HepG2 (cell line): ENCODE measurements around the gene TSHZ2. TPM values are rescaled to one million over a fixed set of nuclear protein-coding genes. Genes with fewer than 3 reads are reported as not detected.

Experiments used
- ATAC-seq: fragments of 200-7000 bp; cut with Tn5 transposase; 3 replicates; pipeline ENCODE4 v1.9.1; 2020; ENCODE audit warnings: mild to moderate bottlenecking, moderate library complexity
- BruUV-seq: library from RNA; stranded (reverse); fragments of 400-500 nt; replicated peaks from 2 replicates; lab custom pipeline; 2021; lab: Mats Ljungman, UMichigan
- CTCF ChIA-PET: fragments of 300-600 bp; formaldehyde crosslinking; extraction: SDS; loops from one replicate; lab custom pipeline; 2021; ENCODE audit warnings: low total read pairs, inconsistent platforms, low intra/inter-chr PET ratio; lab: Yijun Ruan, JAX
- POLR2A ChIA-PET: fragments of 350-600 bp; sonication (Branson Sonifier 250); formaldehyde crosslinking; loops from one replicate; lab custom pipeline; 2020; ENCODE audit warnings: antibody characterized with exemption, inconsistent platforms; lab: Yijun Ruan, JAX
- DNase-seq: peaks from one replicate; pipeline ENCODE4 v3.0.0-alpha.2; 2015; ENCODE audit warnings: low spot score
- FAIRE-seq: peaks from 3 replicates; lab custom pipeline; 2011; peaks lifted over from hg19 to GRCh38; lab: Jason Lieb, UNC
- H2AFZ ChIP-seq: one replicate; pipeline ENCODE4 v1.6.1; 2011; ENCODE audit warnings: low read length, inconsistent platforms
- H3K27ac ChIP-seq: fragments of 300-600 bp; 3 replicates; pipeline ENCODE4 v1.8.0; 2011; ENCODE audit warnings: mixed run types, mild to moderate bottlenecking, mixed read lengths, low read length, inconsistent platforms; ENCODE audit not compliant: insufficient read depth; ENCODE audit errors: extremely low read length
- H3K27me3 ChIP-seq, 2 experiments: fragments of 200-600 bp in 1 of 2; 2 replicates in 1 of 2; 3 replicates in 1 of 2; pipeline versions ENCODE4 v1.6.0 to v1.8.0; 2011; ENCODE audit warnings: low read length in 2 of 2, mild to moderate bottlenecking in 2 of 2, moderate library complexity in 2 of 2, inconsistent platforms in 1 of 2; ENCODE audit not compliant: insufficient read depth in 2 of 2, control insufficient read depth in 1 of 2
- H3K36me3 ChIP-seq, 2 experiments: fragments of 200-600 bp in 1 of 2; replicated peaks in 1 of 2; 2 replicates in 1 of 2; 3 replicates in 1 of 2; pipeline versions ENCODE4 v1.5.1 to v1.8.0; 2011; ENCODE audit warnings: low read length in 2 of 2, inconsistent platforms in 1 of 2; ENCODE audit not compliant: insufficient read depth in 2 of 2, control insufficient read depth in 1 of 2
- H3K4me1 ChIP-seq: 2 replicates; pipeline ENCODE4 v1.5.1; 2012; ENCODE audit warnings: low read length, inconsistent platforms; ENCODE audit not compliant: insufficient read depth
- H3K4me2 ChIP-seq: 2 replicates; pipeline ENCODE4 v1.6.0; 2011; ENCODE audit warnings: low read depth, low read length, inconsistent platforms
- H3K4me3 ChIP-seq, 3 experiments: fragments of 200-600 bp in 1 of 3; sonication (generic), shearing (Covaris generic) in 1 of 3; replicated peaks in 1 of 3; 2 replicates each; pipeline ENCODE4 v1.5.1; 2011 to 2016; ENCODE audit warnings: low read length in 3 of 3, inconsistent platforms in 2 of 3, low read depth in 2 of 3, mild to moderate bottlenecking in 2 of 3, control low read depth in 1 of 3, mixed read lengths in 1 of 3; ENCODE audit not compliant: insufficient read depth in 1 of 3
- H3K79me2 ChIP-seq: one replicate; pipeline ENCODE4 v1.6.1; 2011; ENCODE audit warnings: low read length, inconsistent platforms; ENCODE audit not compliant: insufficient read depth
- H3K9ac ChIP-seq: 2 replicates; pipeline ENCODE4 v1.6.0; 2011; ENCODE audit warnings: mild to moderate bottlenecking, low read depth, low read length, inconsistent platforms; ENCODE audit not compliant: insufficient read depth
- H3K9me3 ChIP-seq: 2 replicates; pipeline ENCODE4 v1.5.1; 2012; ENCODE audit warnings: mild to moderate bottlenecking, low read length
- H4K20me1 ChIP-seq: 2 replicates; pipeline ENCODE4 v1.6.0; 2011; ENCODE audit warnings: inconsistent platforms, mild to moderate bottlenecking, low read length, moderate library complexity; ENCODE audit not compliant: insufficient read depth
- CBX1 ChIP-seq: IDR thresholded peaks from one replicate; pipeline ENCODE4 v1.6.1; 2016; ENCODE audit warnings: antibody characterized with exemption, low read depth
- KDM4B ChIP-seq: sonication (generic); formaldehyde crosslinking; IDR thresholded peaks from 2 replicates; pipeline ENCODE4 v1.4.0; 2020; ENCODE audit warnings: missing genetic modification reagents
- MAFK ChIP-seq, 2 experiments: IDR thresholded peaks in 1 of 2; conservative IDR thresholded peaks in 1 of 2; 2 replicates each; pipeline ENCODE4 v1.6.1; 2011; ENCODE audit warnings: improper control_type of control experiment in 2 of 2, low read length in 2 of 2
- MED8 ChIP-seq: sonication (generic); formaldehyde crosslinking; IDR thresholded peaks from 2 replicates; pipeline ENCODE4 v1.8.1; 2023; ENCODE audit warnings: mild to moderate bottlenecking, missing genetic modification reagents; ENCODE audit not compliant: insufficient replicate concordance
- NBN ChIP-seq: fragments of 450-650 bp; conservative IDR thresholded peaks from 2 replicates; pipeline ENCODE4 v1.6.1; 2017
- NR2F1 ChIP-seq, 2 experiments: fragments of 450-650 bp in 1 of 2; formaldehyde crosslinking in 1 of 2; IDR thresholded peaks; 2 replicates each; pipeline versions ENCODE4 v1.5.0 to v1.6.1; 2016 to 2020; ENCODE audit warnings: mild to moderate bottlenecking in 1 of 2, missing compliant biosample characterization in 1 of 2, missing genetic modification reagents in 1 of 2, moderate library complexity in 1 of 2
- NR3C1 ChIP-seq: sonication (generic); formaldehyde crosslinking; IDR thresholded peaks from 2 replicates; pipeline ENCODE4 v1.4.0; 2020; ENCODE audit warnings: missing genetic modification reagents
- SMAD9 ChIP-seq: sonication (generic); formaldehyde crosslinking; IDR thresholded peaks from 2 replicates; pipeline ENCODE4 v1.5.1; 2020; ENCODE audit warnings: mild to moderate bottlenecking, missing genetic modification reagents
- SPEN ChIP-seq: sonication (generic); formaldehyde crosslinking; IDR thresholded peaks from 2 replicates; pipeline ENCODE4 v1.5.1; 2020; ENCODE audit warnings: low read depth, mild to moderate bottlenecking, missing genetic modification reagents
- TGIF2 ChIP-seq: IDR thresholded peaks from 2 replicates; pipeline ENCODE4 v1.6.1; 2016; ENCODE audit warnings: control low read depth, missing compliant biosample characterization
- U2AF2 ChIP-seq: fragments of 200-400 bp; formaldehyde crosslinking; IDR thresholded peaks from 2 replicates; pipeline ENCODE4 v1.6.1; 2017; ENCODE audit warnings: low read depth, mild to moderate bottlenecking, low read length
- ZBTB20 ChIP-seq: sonication (generic); formaldehyde crosslinking; IDR thresholded peaks from 2 replicates; pipeline ENCODE4 v1.8.1; 2023; ENCODE audit warnings: missing genetic modification reagents, low read depth, mild to moderate bottlenecking, borderline replicate concordance
- ZBTB38 ChIP-seq: sonication (generic); formaldehyde crosslinking; IDR thresholded peaks from 2 replicates; pipeline ENCODE4 v1.5.1; 2020; ENCODE audit warnings: mild to moderate bottlenecking, missing genetic modification reagents
- ZNF12 ChIP-seq: sonication (generic); formaldehyde crosslinking; IDR thresholded peaks from 2 replicates; pipeline ENCODE4 v1.5.0; 2020; ENCODE audit warnings: missing genetic modification reagents
- ZNF891 ChIP-seq: sonication (generic); formaldehyde crosslinking; IDR thresholded peaks from 2 replicates; pipeline ENCODE4 v1.5.0; 2020; ENCODE audit warnings: mild to moderate bottlenecking, missing genetic modification reagents
- ZSCAN29 ChIP-seq: sonication (generic); formaldehyde crosslinking; conservative IDR thresholded peaks from 2 replicates; pipeline ENCODE4 v1.4.0; 2020; ENCODE audit warnings: mild to moderate bottlenecking, missing genetic modification reagents
- ZSCAN30 ChIP-seq: sonication (generic); formaldehyde crosslinking; IDR thresholded peaks from 2 replicates; pipeline ENCODE4 v1.5.0; 2020; ENCODE audit warnings: mild to moderate bottlenecking, missing genetic modification reagents
- WGBS: methylation state at CpG from one replicate; pipeline ENCODE4 v1.1.6; 2017; ENCODE audit warnings: low lambda C conversion rate; 5-methylcytosine and 5-hydroxymethylcytosine counted together
- in situ Hi-C: cut with HindIII; loops from 2 replicates; pipeline ENCODE4 v1.10.0; 2017; ENCODE audit warnings: low pct_unique_long_range_greater_than_20kb; ENCODE audit not compliant: extremely low pct_ligation_motif_present
- intact Hi-C: fragments of 100-400 bp; cut with micrococcal nuclease; formaldehyde crosslinking; loops from one replicate; pipeline ENCODE4 v1.10.0; 2022; ENCODE audit not compliant: unreplicated experiment
- polyA plus RNA-seq, 8 experiments: library from polyadenylated mRNA; depleted of rRNA in 3 of 8; stranded (reverse) in 7 of 8; unstranded in 1 of 8; fragments of >200 nt; fragmentation: Illumina TruSeq in 4 of 8; extraction: Trizol in 4 of 8; gene quantifications; 2 replicates each; pipeline versions ENCODE4 v1.2.1 to v1.2.3, GENCODE V29; 2011 to 2016; ENCODE audit warnings: low read depth in 4 of 8, missing spikeins in 1 of 8, mixed read lengths in 1 of 8; ENCODE audit not compliant: insufficient read depth in 1 of 8
- total RNA-seq, 5 experiments: library from RNA; depleted of rRNA; stranded (reverse); fragments of >200 nt; fragmentation: Illumina TruSeq; extraction: Trizol; gene quantifications; 2 replicates each; pipeline ENCODE4 v1.2.3, GENCODE V29; 2016; ENCODE audit warnings: low read depth in 1 of 5
- TF ChIP-seq, protein P1 (sequence below): sonication (generic); formaldehyde crosslinking; IDR thresholded peaks from 2 replicates; pipeline ENCODE4 v1.9.0; 2021; ENCODE audit warnings: missing genetic modification reagents, borderline replicate concordance
- TF ChIP-seq, protein P2 (sequence below): IDR thresholded peaks from 2 replicates; pipeline ENCODE4 v1.6.1; 2012; ENCODE audit warnings: inconsistent platforms
- TF ChIP-seq, protein P3 (sequence below): sonication (generic); formaldehyde crosslinking; conservative IDR thresholded peaks from 2 replicates; pipeline ENCODE4 v1.4.0; 2020; ENCODE audit warnings: mild to moderate bottlenecking, missing genetic modification reagents, moderate library complexity

The TSHZ2 gene
- total and polyA plus RNA-seq, 2 of the 13 experiments (the other 11 are each of a cell fraction or from before 2014, with no cell fraction given), result 0.01 TPM; not detected in 1

DNA sequence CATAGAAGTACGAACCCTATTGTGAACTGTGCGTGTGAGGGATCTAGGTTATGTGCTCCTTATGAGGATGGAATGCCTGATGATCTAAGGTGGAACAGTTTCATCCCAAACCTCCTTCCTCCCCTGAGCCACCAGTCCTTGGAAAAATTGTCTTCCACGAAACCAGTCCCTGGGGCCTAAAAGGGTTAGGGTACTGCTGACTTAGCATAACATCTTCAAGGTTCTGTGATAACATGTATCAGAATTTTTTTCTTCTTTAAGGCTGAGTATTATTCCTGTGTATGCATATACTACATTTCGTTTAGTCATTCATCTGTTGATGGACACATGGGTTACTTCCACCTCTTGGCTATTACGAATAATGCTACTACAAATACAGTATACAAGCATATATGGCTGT is 80.2 kb downstream of the TSHZ2 start (continued):
- TF ChIP-seq, protein P1, sequence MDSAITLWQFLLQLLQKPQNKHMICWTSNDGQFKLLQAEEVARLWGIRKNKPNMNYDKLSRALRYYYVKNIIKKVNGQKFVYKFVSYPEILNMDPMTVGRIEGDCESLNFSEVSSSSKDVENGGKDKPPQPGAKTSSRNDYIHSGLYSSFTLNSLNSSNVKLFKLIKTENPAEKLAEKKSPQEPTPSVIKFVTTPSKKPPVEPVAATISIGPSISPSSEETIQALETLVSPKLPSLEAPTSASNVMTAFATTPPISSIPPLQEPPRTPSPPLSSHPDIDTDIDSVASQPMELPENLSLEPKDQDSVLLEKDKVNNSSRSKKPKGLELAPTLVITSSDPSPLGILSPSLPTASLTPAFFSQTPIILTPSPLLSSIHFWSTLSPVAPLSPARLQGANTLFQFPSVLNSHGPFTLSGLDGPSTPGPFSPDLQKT (CRISPR knock-in tag), result no peak
- TF ChIP-seq ZNF891, result no peak
- TF ChIP-seq, protein P2, sequence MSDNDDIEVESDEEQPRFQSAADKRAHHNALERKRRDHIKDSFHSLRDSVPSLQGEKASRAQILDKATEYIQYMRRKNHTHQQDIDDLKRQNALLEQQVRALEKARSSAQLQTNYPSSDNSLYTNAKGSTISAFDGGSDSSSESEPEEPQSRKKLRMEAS, result no peak
- TF ChIP-seq NR2F1 (CRISPR knock-in tag; IDR thresholded peaks at IDR 0.05), result no peak
- TF ChIP-seq MAFK (conservative IDR thresholded peaks at IDR 0.05 in 1 of 2, IDR thresholded peaks at IDR 0.05 in 1 of 2; ENCODE audit: low read length in 2 of 2), result peak; percentile 83 to 88
- no peak for TF ChIP-seq SMAD9 (CRISPR knock-in tag)

DNA sequence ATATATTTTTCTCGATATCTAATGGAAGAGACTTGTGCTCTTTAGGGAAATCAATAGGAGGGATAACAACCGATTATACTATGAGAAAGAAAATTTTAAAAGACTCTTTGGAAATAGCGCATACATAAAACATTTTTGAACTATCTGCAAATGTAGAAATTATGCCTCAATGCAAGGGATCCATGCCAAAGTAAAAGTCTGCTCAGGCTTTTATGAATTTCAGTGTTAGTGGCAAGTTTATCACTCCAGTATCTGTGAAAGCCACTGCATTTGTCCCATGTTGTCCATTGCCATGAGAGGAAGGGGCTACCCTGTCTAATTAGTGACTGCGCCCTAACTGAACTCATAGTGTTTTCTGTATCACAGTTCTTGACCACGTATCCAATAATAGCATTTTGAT is 81.4 kb downstream of the TSHZ2 start:
- FAIRE-seq (no peak), DNase-seq (no peak), ATAC-seq (no peak)
- H4K20me1 ChIP-seq, result no peaks in the 10 kb centered on the region
- H3K4me1 ChIP-seq, result no peaks in the 10 kb centered on the region
- ChIA-PET CTCF (no interaction called here), POLR2A (no interaction called here)
- H2AFZ ChIP-seq, result no peak overlapping the region
- no peak overlapping the region for H3K27ac ChIP-seq
- no peaks in the 10 kb centered on the region for H3K9me3 ChIP-seq
- BruUV-seq, result no TSS peak
- no peak overlapping the region for H3K9ac ChIP-seq
- WGBS, result 34% methylated on average over 5 of the region's 5 CpGs
- no peaks in the 10 kb centered on the region; a peak in 1 of 5 replicates for H3K27me3 ChIP-seq
- in situ Hi-C loops (no loop called here), intact Hi-C loops (no loop called here)
- no peak overlapping the region for H3K4me3 ChIP-seq
- H3K4me2 ChIP-seq, result no peak overlapping the region
- H3K79me2 ChIP-seq, result no peaks in the 10 kb centered on the region
- no peaks in the 10 kb centered on the region for H3K36me3 ChIP-seq
- TF ChIP-seq ZNF12 (CRISPR knock-in tag) (no peak), NBN (no peak), MED8 (CRISPR knock-in tag) (no peak), ZSCAN30 (CRISPR knock-in tag) (no peak), ZBTB20 (CRISPR knock-in tag) (no peak), ZSCAN29 (CRISPR knock-in tag) (no peak), CBX1 (no peak), U2AF2 (no peak), ZBTB38 (no peak), NR3C1 (CRISPR knock-in tag) (no peak), SPEN (no peak), TGIF2 (CRISPR knock-in tag) (no peak), KDM4B (CRISPR knock-in tag) (no peak)
- TF ChIP-seq, protein P3, sequence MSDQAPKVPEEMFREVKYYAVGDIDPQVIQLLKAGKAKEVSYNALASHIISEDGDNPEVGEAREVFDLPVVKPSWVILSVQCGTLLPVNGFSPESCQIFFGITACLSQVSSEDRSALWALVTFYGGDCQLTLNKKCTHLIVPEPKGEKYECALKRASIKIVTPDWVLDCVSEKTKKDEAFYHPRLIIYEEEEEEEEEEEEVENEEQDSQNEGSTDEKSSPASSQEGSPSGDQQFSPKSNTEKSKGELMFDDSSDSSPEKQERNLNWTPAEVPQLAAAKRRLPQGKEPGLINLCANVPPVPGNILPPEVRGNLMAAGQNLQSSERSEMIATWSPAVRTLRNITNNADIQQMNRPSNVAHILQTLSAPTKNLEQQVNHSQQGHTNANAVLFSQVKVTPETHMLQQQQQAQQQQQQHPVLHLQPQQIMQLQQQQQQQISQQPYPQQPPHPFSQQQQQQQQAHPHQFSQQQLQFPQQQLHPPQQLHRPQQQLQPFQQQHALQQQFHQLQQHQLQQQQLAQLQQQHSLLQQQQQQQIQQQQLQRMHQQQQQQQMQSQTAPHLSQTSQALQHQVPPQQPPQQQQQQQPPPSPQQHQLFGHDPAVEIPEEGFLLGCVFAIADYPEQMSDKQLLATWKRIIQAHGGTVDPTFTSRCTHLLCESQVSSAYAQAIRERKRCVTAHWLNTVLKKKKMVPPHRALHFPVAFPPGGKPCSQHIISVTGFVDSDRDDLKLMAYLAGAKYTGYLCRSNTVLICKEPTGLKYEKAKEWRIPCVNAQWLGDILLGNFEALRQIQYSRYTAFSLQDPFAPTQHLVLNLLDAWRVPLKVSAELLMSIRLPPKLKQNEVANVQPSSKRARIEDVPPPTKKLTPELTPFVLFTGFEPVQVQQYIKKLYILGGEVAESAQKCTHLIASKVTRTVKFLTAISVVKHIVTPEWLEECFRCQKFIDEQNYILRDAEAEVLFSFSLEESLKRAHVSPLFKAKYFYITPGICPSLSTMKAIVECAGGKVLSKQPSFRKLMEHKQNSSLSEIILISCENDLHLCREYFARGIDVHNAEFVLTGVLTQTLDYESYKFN (CRISPR knock-in tag), result no peak
